Measurements from ENCODE around the gene ZPBP.

ZPBP gene

GRCh38 chr7:50037086-50037485 is 56.0 kb downstream of the ZPBP start:
- no peak for FAIRE-seq

GRCh38 chr7:50022991-50023390 is 70.1 kb downstream of the ZPBP start:
- FAIRE-seq = no peak

GRCh38 chr7:50022451-50022850 is 70.6 kb downstream of the ZPBP start:
- FAIRE-seq = no peak

GRCh38 chr7:49995681-49996080 is 97.4 kb downstream of the ZPBP start:
- no peak for FAIRE-seq

DNA sequence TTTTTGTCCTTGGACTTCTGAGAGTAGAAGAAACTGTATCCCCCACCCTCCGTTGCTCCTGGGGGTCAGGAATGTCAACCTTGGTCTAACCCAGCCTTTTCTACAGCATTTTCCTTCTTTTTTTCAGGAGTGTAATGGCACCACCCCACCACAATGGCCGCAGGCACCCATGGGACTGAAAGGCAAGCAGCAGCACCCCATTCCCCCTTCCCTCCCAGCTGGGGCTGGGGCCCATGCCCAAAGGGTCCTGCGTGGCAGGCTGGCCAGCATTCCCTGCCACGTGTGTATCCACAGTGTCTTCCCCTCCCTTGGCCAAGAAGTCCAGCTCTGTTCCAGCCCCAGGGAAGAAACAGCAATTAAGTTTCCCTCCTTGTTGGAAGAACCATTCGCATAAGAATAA is 106.9 kb downstream of the ZPBP start:
- no peak for FAIRE-seq

GRCh38 chr7:49980465-49980864 is 112.6 kb downstream of the ZPBP start:
- no peak for FAIRE-seq

GRCh38 chr7:49976238-49976637 is 116.8 kb downstream of the ZPBP start:
- no peak for FAIRE-seq

- FAIRE-seq = no peak
Observed at GRCh38 chr7:49974035-49974434, 119.0 kb downstream of the ZPBP start.

GRCh38 chr7:49937608-49938007 is 155.4 kb downstream of the ZPBP start:
- FAIRE-seq = no peak

- FAIRE-seq = no peak
Observed at GRCh38 chr7:49931627-49932026, 161.4 kb downstream of the ZPBP start.

DNA sequence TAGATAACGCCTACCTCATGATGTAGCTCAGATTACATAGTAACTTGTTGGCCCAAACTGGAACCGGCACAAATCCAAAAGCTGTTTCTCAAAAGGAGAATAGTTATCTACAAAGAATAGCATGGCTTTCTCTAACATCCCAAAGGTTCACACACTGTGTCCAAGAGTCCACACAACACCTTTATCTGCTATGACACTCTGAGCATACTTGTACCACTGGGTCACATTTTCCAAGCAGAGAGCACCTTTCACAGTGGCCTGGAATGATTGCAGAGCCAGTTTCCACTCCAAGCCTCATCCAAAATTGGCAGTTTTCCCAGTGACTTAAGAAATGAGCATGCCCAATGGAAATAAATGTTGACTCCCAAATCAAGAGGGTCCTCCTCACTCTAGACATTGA is 164.3 kb downstream of the ZPBP start:
- no peak for FAIRE-seq

- no peak for FAIRE-seq
Observed at GRCh38 chr7:49927631-49928030, 165.4 kb downstream of the ZPBP start.

- FAIRE-seq = no peak
Observed at GRCh38 chr7:49926720-49927119, 166.3 kb downstream of the ZPBP start.

GRCh38 chr7:49911909-49912308 is 181.1 kb downstream of the ZPBP start:
- FAIRE-seq = no peak

DNA sequence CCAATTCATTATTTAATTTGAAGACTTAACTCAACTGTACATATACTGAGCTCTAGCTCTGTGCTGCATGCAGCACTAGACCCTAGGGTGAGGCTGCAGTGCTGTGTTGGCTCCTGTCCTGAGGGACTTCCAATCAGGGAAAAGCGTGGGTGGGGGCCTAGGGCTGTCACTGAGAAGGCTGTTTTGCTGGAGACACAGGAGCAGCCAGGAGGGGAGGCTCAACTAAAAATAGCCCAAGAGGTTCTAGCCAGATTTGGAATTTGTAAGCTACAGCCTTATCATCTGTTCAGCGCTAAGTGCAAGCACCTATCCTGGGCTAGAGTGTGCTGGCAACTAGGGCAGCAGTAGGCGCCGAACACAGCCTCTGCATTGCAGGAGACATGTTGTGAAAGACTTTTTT is 198.5 kb downstream of the ZPBP start:
- no peak for FAIRE-seq

GRCh38 chr7:49893131-49893530 is 199.9 kb downstream of the ZPBP start:
- FAIRE-seq = no peak

GRCh38 chr7:49892481-49892880 is 200.6 kb downstream of the ZPBP start:
- no peak for FAIRE-seq

Data from colon (tissue), 2 donors.